SK-N-SH treated with all-trans-retinoic acid at 6 μM for 48 hours (cell line): ENCODE measurements around the gene MT1H.

Source experiments
- RARB ChIP-seq: fragments of 250-450 bp; sonication (Bioruptor Pico); IDR thresholded peaks from 2 replicates; pipeline ENCODE4 v1.8.0; 2021; ENCODE audit warnings: mild to moderate bottlenecking, moderate library complexity
- TCF4 ChIP-seq: fragments of 250-450 bp; sonication (Bioruptor Pico); IDR thresholded peaks from 2 replicates; pipeline ENCODE4 v1.8.0; 2021; ENCODE audit warnings: mild to moderate bottlenecking, moderate library complexity, borderline replicate concordance
- TOX ChIP-seq: fragments of 250-450 bp; sonication (Bioruptor Pico); IDR thresholded peaks from 2 replicates; pipeline ENCODE4 v1.8.0; 2021; ENCODE audit warnings: mild to moderate bottlenecking, moderate library complexity, borderline replicate concordance
- ZC3H10 ChIP-seq: fragments of 250-450 bp; sonication (Bioruptor Pico); IDR thresholded peaks from 2 replicates; pipeline ENCODE4 v1.5.1; 2021; ENCODE audit warnings: mild to moderate bottlenecking, moderate library complexity
- ZNF8 ChIP-seq: fragments of 450-650 bp; formaldehyde crosslinking; IDR thresholded peaks from 2 replicates; pipeline ENCODE4 v1.5.0; 2020; ENCODE audit warnings: mild to moderate bottlenecking, moderate library complexity
- TF ChIP-seq, protein P1 (sequence below): fragments of 250-450 bp; sonication (Bioruptor Pico); IDR thresholded peaks from 2 replicates; pipeline ENCODE4 v1.5.1; 2020; ENCODE audit warnings: low read depth, mild to moderate bottlenecking, moderate library complexity
- TF ChIP-seq, protein P2 (sequence below): fragments of 250-450 bp; sonication (Bioruptor Pico); IDR thresholded peaks from 2 replicates; pipeline ENCODE4 v1.8.0; 2020; ENCODE audit warnings: mild to moderate bottlenecking, moderate library complexity, borderline replicate concordance

DNA sequence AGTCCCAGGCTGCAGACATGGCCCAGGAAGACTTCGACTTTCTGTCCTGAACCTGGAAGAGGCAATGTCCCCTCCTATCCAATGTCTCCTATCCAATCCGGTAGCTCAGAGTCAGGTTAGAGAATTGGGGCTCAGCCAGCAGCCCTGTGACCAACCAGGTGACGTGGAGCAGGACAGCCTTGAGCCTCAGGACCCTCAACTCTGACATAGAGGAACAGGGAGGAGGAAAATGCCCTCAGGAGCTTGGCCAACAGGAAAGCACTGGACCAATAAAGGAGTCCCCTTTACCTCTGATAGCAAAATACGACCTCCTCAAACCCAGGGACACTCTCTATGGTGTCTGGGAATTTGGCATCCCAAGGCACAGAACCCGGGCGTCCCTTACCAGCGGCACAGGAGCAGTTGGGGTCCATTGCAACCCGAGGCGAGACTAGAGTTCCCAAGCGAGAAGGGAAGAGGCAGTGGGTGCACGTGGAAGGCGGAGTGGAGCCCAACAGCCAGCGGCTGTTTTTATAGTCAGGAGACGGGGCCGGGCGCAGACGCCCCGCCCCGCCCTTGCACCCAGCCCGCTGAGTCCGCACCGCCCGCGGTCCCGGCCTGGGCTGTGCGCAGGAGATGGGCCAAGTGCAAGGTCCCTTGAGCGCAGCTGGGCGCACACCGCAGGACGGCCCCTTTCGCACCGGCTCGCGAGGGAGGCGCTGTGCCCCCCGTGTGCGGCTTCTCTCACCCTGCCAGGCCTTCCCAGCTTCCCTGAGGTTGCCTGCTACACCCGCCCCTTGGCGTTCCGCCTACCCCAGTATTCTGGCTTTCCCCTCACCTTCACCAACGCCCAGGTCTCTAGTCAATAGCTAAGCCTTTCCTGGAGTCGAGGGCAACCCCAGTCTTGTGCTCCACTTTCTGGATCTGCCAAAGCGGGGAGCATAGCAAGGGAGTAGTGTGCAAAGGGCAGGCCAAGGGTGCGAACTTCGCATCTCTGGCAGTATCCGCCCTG lies 1.7 kb upstream of the MT1H start, which contains the start of gene MT1G:
- TF ChIP-seq, protein P1, sequence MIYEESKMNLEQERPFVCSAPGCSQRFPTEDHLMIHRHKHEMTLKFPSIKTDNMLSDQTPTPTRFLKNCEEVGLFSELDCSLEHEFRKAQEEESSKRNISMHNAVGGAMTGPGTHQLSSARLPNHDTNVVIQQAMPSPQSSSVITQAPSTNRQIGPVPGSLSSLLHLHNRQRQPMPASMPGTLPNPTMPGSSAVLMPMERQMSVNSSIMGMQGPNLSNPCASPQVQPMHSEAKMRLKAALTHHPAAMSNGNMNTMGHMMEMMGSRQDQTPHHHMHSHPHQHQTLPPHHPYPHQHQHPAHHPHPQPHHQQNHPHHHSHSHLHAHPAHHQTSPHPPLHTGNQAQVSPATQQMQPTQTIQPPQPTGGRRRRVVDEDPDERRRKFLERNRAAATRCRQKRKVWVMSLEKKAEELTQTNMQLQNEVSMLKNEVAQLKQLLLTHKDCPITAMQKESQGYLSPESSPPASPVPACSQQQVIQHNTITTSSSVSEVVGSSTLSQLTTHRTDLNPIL (CRISPR knock-in tag): no peak
- TF ChIP-seq TCF4 (CRISPR knock-in tag) (no peak), RARB (CRISPR knock-in tag) (no peak), ZNF8 (CRISPR knock-in tag) (no peak), TOX (CRISPR knock-in tag) (no peak), ZC3H10 (CRISPR knock-in tag) (no peak)
- TF ChIP-seq, protein P2, sequence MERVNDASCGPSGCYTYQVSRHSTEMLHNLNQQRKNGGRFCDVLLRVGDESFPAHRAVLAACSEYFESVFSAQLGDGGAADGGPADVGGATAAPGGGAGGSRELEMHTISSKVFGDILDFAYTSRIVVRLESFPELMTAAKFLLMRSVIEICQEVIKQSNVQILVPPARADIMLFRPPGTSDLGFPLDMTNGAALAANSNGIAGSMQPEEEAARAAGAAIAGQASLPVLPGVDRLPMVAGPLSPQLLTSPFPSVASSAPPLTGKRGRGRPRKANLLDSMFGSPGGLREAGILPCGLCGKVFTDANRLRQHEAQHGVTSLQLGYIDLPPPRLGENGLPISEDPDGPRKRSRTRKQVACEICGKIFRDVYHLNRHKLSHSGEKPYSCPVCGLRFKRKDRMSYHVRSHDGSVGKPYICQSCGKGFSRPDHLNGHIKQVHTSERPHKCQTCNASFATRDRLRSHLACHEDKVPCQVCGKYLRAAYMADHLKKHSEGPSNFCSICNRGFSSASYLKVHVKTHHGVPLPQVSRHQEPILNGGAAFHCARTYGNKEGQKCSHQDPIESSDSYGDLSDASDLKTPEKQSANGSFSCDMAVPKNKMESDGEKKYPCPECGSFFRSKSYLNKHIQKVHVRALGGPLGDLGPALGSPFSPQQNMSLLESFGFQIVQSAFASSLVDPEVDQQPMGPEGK (CRISPR knock-in tag): no peak
